Psoas muscle (tissue), 8 donors: ENCODE data around the gene HINFP. TPM values are rescaled to one million over a fixed set of nuclear protein-coding genes. Genes with fewer than 3 reads are reported as not detected.

Experiments
- ATAC-seq, 4 donors: fragments of 200-7000 bp; cut with Tn5 transposase; one replicate each; pipeline ENCODE4 v1.9.1; 2020; ENCODE audit warnings: moderate library complexity in 3 of 4, mild to moderate bottlenecking in 2 of 4
- DNase-seq, 2 donors: peaks; one replicate each; pipeline ENCODE4 v3.0.0-alpha.2; 2020
- H3K27ac ChIP-seq: fragments of 200-600 bp; one replicate; pipeline ENCODE4 v1.8.0; 2022
- H3K27me3 ChIP-seq, 3 donors: fragments of 200-600 bp in 1 of 3; one replicate each; pipeline versions ENCODE4 v1.6.1 to v1.8.0; 2013 to 2022; ENCODE audit warnings: low read length in 2 of 3, mild to moderate bottlenecking in 2 of 3, moderate library complexity in 1 of 3; ENCODE audit not compliant: insufficient read depth in 3 of 3
- H3K36me3 ChIP-seq, 2 donors: fragments of 200-600 bp in 1 of 2; one replicate each; pipeline versions ENCODE4 v1.6.1 to v1.8.0; 2013 to 2022; ENCODE audit warnings: low read depth in 1 of 2, mild to moderate bottlenecking in 1 of 2, moderate library complexity in 1 of 2; ENCODE audit not compliant: insufficient read depth in 1 of 2
- H3K4me1 ChIP-seq: fragments of 200-600 bp; one replicate; pipeline ENCODE4 v1.8.0; 2022
- H3K4me3 ChIP-seq: fragments of 200-600 bp; one replicate; pipeline ENCODE4 v1.8.0; 2022; ENCODE audit warnings: mild to moderate bottlenecking
- H3K9me3 ChIP-seq: fragments of 200-600 bp; one replicate; pipeline ENCODE4 v1.8.0; 2022
- WGBS, 3 donors: extraction: QIAGEN DNeasy Blood & Tissue Kit; methylation state at CpG; one replicate each; pipeline versions ENCODE4 v1.1.6 to v1.1.7; 2013; 5-methylcytosine and 5-hydroxymethylcytosine counted together
- intact Hi-C, 2 donors: fragments of 100-400 bp; cut with DNase I; formaldehyde crosslinking; loops; one replicate each; pipeline versions ENCODE4 v1.11.0 to v1.14.2; 2022
- polyA plus RNA-seq, 3 donors: library from polyadenylated mRNA; stranded (reverse); fragments of 200-250 nt; gene quantifications; one replicate each; pipeline ENCODE4 v1.2.3, GENCODE V29; 2013
- total RNA-seq, 4 donors: library from RNA; stranded (reverse); fragmentation: NEBNext Ultra II Directional in 2 of 4; extraction: Animal tissue kit (Norgen Biotek cat#: 25700) in 2 of 4; gene quantifications; one replicate each; pipeline versions ENCODE4 v1.2.1 to v1.2.4, GENCODE V29; 2021 to 2023
- TF ChIP-seq, protein P1 (sequence below): fragments of 200-600 bp; IDR thresholded peaks from one replicate; pipeline ENCODE4 v1.8.0; 2022; ENCODE audit warnings: antibody characterized with exemption
- donor health status: healthy with polysubstance abuse.
- donor health status: DM: no; HTN: no; CAD: no; lungs with moderate emphysema.
- donor health status: Bipolar disorder and iron deficiency.
- donor health status: healthy.
- donor health status: DM: yes; HTN: yes; CAD: no.
- donor health status: DM: no; HTN: no; CAD: no.
- donor health status: DM: no; HTN: no; CAD: no.
- donor health status: DM: yes; HTN: yes; CAD: no.

HINFP gene
- total and polyA plus RNA-seq, 7 donors, result 8.3 to 20.6 (median 12.7) TPM

GRCh38 chr11:119084663-119085436 lies 36.5 kb upstream of the HINFP start, which contains the start of gene HMBS:
Gene HMBS, plus strand, starts transcription at chr11:119084881. Its CDS starts 153 bp downstream, at chr11:119085034.
- TF ChIP-seq, protein P1, sequence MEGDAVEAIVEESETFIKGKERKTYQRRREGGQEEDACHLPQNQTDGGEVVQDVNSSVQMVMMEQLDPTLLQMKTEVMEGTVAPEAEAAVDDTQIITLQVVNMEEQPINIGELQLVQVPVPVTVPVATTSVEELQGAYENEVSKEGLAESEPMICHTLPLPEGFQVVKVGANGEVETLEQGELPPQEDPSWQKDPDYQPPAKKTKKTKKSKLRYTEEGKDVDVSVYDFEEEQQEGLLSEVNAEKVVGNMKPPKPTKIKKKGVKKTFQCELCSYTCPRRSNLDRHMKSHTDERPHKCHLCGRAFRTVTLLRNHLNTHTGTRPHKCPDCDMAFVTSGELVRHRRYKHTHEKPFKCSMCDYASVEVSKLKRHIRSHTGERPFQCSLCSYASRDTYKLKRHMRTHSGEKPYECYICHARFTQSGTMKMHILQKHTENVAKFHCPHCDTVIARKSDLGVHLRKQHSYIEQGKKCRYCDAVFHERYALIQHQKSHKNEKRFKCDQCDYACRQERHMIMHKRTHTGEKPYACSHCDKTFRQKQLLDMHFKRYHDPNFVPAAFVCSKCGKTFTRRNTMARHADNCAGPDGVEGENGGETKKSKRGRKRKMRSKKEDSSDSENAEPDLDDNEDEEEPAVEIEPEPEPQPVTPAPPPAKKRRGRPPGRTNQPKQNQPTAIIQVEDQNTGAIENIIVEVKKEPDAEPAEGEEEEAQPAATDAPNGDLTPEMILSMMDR, result no peak
- WGBS, 3 donors, result 0 to 1% (median 1%) methylated on average over 44 to 45 of the region's 45 CpGs
- no peaks in the 10 kb centered on the region for H3K9me3 ChIP-seq
- H3K4me1 ChIP-seq, result peaks cover 8% of the 10 kb centered on the region
- DNase-seq, result peak; percentile 92 to 96
- no peaks in the 10 kb centered on the region for H3K27me3 ChIP-seq
- H3K36me3 ChIP-seq, result peaks cover 0 to 41% of the 10 kb centered on the region in 2 donors
- H3K27ac ChIP-seq, result peak within 1 kb of the TSS; percentile 95
- peak within 1 kb of the TSS; percentile 79 for H3K4me3 ChIP-seq
- ATAC-seq, result peak; percentile 97 to 98 (median 98)
- intact Hi-C loops, result no loop called here

DNA sequence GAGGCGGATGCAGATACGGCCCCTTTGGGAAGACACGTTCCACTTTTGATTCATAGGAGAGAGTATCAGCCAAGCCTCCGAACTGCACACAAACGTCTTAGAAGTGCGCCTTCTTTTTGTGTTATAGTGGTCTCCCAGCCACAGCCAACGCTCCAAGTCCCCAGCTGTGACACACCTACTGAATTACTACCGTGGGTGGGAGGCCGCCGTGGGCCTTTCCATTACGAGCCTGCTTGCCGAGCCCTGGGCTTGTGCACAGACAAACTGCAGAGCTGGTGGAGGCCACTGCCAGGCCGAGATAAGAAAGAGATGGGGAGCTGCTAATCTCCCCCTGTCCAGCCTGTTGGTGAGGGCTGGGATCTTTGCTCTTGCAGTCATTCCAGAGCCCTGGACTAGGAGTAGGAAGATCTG lies 35.9 kb upstream of the HINFP start:
- peak overlapping the region; percentile 95 for H3K27ac ChIP-seq
- H3K27me3 ChIP-seq, result no peaks in the 10 kb centered on the region
- TF ChIP-seq, protein P1, result no peak
- intact Hi-C loops, result no loop called here
- DNase-seq (no peak), ATAC-seq (no peak)
- WGBS, 3 donors, result 1 to 2% (median 1%) methylated on average over 13 of the region's 13 CpGs
- H3K36me3 ChIP-seq, result peaks cover 0 to 41% of the 10 kb centered on the region in 2 donors
- peak overlapping the region; percentile 79 for H3K4me3 ChIP-seq
- H3K9me3 ChIP-seq, result no peaks in the 10 kb centered on the region
- H3K4me1 ChIP-seq, result peaks cover 8% of the 10 kb centered on the region

DNA sequence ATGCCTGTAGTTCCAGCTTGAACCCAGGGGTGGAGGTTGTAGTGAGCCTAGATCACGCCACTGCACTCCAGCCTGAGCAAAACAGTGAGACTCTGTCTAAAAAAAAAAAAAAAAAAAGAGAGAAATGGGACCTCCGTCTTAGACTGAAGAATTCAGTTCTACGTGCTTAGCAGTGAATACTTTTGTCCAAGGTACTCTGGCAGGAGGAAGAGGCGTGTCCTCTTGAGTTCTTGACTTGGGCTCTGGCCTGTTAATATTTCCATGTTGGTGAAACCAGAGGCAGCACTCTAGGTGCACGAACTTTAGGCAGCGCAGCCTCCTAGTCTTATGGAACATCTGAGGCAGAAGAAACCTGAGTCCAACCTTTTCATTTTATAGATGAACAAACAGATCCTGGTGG lies 34.3 kb upstream of the HINFP start:
- peaks cover 0 to 40% of the 10 kb centered on the region in 2 donors for H3K36me3 ChIP-seq
- H3K4me1 ChIP-seq, result peaks cover 8% of the 10 kb centered on the region
- no peaks in the 10 kb centered on the region for H3K9me3 ChIP-seq
- no peaks in the 10 kb centered on the region for H3K27me3 ChIP-seq
- intact Hi-C loops, result no loop called here
- DNase-seq (no peak), ATAC-seq (no peak)
- H3K27ac ChIP-seq, result no peak overlapping the region
- TF ChIP-seq, protein P1, result no peak
- H3K4me3 ChIP-seq, result no peak overlapping the region
- WGBS, 3 donors, result 88 to 96% (median 89%) methylated on average over 6 of the region's 6 CpGs

- H3K9me3 ChIP-seq, result no peaks in the 10 kb centered on the region
- 86 to 100% (median 94%) methylated on average over 2 of the region's 2 CpGs for WGBS, 3 donors
- ATAC-seq (no peak), DNase-seq (no peak)
- TF ChIP-seq, protein P1, result no peak
- no peaks in the 10 kb centered on the region for H3K27me3 ChIP-seq
- peaks cover 11% of the 10 kb centered on the region for H3K4me1 ChIP-seq
- peaks cover 0 to 40% of the 10 kb centered on the region in 2 donors for H3K36me3 ChIP-seq
- H3K4me3 ChIP-seq, result no peak overlapping the region
- intact Hi-C loops, result no loop called here
- no peak overlapping the region for H3K27ac ChIP-seq
Measured at GRCh38 chr11:119087747-119088241, 33.6 kb upstream of the HINFP start.
